GM18507 (cell line): ENCODE measurements around the gene FYB1.

Experiments used
- DNase-seq: peaks from one replicate; pipeline ENCODE4 v3.0.0; 2011; ENCODE audit warnings: low read depth; ENCODE audit not compliant: insufficient read length; ENCODE audit errors: extremely low spot score
- FAIRE-seq: peaks from 2 replicates; lab custom pipeline; 2011; peaks lifted over from hg19 to GRCh38; lab: Jason Lieb, UNC

The FYB1 gene

DNA sequence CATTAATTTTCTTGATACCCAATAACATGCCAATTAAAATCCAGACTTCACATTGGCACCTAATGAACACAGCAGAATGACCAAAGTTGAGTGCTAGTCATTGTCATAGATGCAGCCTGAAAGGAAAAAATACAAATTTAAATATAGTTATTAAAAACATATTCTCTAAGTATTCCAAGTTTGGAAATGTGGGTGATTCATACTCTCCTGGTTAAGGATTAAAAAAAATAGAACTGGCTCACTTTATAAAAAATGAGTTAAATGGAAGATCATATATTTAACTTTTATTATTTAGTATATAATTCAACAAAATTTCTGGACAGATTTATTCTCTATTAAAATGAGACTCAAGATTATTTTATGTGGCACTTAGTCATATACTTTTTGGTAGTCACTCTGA, 112.0 kb downstream of the FYB1 start:
- FAIRE-seq (no peak), DNase-seq (no peak)

- no peak for FAIRE-seq
- no peak for DNase-seq
Measured at GRCh38 chr5:39106322-39106721, 113.0 kb downstream of the FYB1 start.

DNA sequence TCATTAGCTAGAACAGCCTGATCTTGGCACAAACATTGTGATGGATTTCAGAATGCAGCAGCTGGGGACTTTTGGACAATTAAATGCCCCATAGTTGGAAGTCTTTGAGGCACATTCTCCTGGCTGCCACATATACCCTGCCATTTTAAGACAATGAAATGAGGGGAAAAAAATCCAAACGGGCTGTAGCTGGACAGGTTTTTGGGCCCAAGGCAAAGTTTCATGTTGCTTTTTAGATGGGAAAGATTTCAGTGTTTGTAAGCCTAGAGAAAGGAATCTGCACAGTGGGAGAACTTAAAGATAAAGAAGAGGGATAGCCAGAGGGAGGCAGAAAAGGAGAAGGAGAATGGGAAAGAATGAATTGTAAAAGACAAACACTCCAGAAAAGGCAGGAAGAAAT, 115.1 kb downstream of the FYB1 start:
- no peak for DNase-seq
- FAIRE-seq = no peak

DNA sequence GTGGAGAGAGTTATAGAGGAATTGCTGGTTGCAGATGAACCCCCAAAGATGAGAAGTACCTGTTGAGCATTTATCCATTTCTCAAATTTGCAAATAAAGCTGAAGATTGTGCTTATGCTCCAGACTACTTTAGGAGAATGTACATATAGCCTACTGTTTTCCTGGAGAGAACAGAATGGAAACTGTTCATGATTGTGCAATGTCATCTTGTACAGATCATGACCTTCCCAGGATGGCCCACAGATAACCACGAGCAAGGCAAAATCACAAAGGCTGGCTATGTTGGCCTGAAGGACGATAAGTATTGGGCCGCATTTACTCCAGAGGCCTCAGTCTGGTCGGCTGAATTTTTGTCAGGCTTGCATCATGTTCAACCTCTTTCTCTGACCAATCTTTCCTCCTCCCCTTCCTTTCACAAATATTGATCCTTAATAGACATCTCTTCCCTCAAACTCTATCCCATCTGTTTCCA, 116.6 kb downstream of the FYB1 start:
- no peak for DNase-seq
- no peak for FAIRE-seq

- DNase-seq (no peak), FAIRE-seq (no peak)
Measured at GRCh38 chr5:39100851-39101396, 118.4 kb downstream of the FYB1 start.

GRCh38 chr5:39100301-39100850, 119.0 kb downstream of the FYB1 start:
- FAIRE-seq (no peak), DNase-seq (no peak)

DNA sequence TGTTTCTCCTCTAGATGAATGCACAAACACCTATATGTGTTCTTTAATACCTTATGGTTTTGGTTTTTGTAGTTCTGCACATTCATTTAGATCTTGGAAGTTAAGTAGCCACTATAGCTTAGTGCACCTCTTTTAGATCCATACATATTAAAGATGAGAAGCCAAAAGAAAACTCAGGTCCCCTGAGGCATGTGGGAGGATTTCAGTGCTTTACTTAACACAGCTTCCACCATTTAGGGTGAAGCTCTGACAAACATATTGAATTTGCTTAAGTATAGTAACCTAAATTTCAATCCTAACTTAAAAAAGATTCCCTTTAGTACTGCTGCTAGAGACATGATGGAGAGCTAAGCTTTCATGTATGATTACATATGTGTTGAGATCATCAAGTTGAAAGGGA, 119.5 kb downstream of the FYB1 start:
- no peak for DNase-seq
- FAIRE-seq = no peak

DNA sequence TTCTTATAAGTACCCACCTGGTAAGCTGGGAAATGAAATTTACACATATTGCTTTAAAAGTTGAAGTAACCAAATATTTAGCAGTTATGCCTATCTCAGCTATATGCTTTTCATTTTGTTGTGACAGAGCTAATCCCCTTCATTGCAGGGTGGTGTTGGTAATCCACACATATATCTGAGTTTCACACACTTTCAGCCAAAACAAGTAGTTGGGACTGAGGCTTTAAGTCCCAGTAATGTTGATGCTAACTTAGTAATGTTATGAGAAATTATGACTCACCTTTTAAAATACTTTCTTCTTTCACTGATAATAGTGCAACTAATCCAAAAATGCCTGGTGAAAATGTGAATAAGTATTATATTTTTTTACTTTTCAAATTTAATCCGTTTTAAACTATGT, 126.0 kb downstream of the FYB1 start:
- FAIRE-seq (no peak), DNase-seq (no peak)

- FAIRE-seq = no peak
- DNase-seq = no peak
Measured at GRCh38 chr5:39092581-39093351, 126.6 kb downstream of the FYB1 start.

DNA sequence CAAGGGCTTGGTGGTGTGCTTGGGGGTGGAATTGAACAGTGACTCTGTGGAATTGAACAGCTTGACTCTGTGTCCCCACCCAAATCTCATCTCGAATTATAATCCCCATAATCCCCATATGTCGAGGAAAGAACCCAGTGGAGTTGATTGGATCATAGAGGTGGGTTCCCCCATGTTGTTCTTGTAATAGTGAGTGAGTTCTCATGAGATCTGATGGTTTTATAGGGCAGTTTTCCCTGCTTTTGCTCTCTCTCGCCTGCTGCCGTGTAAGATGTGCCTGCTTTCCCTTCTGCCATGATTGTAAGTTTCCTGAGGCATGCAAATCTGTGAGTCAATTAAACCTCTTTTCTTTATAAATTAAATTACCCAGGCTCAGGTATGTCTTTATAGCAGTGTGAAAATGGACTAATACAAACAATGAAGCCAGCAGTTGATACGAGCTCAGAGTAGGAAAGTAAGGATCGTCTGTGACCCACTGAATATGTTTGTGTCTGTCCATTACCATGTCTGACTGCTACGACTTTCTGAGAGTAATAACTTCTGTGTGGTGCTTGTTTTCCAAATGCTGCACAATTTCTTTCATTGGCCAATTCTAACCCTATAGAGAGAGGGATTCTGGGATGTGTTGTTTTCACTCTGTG, 127.3 kb downstream of the FYB1 start:
- no peak for DNase-seq

DNA sequence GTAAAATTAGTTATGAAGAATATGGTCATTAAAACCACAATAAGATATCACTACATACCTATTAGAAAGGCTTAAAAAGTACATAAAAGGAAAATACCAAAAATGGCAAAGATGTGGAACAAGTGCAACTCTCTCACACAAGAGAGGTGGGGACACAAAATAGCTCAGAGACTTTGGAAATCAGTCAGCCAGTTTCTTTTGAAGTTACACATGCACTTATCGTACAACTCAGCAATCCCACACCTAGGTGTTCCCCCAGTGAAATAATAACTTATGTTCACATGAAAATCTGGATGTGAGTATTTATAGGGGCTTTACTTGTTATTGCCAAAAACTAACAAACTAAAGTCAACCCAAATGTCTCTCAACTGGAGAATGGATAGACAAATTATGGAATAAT, 135.4 kb downstream of the FYB1 start:
- DNase-seq (no peak), FAIRE-seq (no peak)

More for the DNA sequence above, 127.3 kb downstream of the FYB1 start:
- FAIRE-seq = no peak

- DNase-seq (no peak), FAIRE-seq (no peak)
Measured at GRCh38 chr5:39082995-39083394, 136.4 kb downstream of the FYB1 start.

GRCh38 chr5:39080597-39081204, 138.7 kb downstream of the FYB1 start:
- peak; percentile 87 for FAIRE-seq
- DNase-seq = no peak

DNA sequence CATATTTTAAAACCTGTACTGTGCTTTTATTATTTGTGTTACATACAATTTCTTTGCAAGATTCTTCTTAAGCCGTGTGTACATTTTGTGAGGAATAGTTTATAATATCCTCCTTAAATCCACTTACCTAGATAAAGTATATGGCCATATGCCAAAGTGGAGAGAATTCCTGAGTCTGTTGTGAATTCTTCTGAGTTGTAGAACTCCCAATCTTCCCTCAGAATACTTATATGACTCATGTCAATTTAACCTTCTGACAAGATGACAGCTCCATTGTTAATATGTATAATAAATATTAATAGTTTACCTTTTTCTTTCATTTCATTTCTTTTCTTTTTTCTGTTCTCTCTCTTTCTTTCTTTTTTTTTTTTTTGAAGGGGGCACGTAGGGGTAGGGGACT, 139.2 kb downstream of the FYB1 start:
- FAIRE-seq = no peak
- DNase-seq = no peak

GRCh38 chr5:39079147-39079546, 140.2 kb downstream of the FYB1 start:
- DNase-seq (no peak), FAIRE-seq (no peak)

DNA sequence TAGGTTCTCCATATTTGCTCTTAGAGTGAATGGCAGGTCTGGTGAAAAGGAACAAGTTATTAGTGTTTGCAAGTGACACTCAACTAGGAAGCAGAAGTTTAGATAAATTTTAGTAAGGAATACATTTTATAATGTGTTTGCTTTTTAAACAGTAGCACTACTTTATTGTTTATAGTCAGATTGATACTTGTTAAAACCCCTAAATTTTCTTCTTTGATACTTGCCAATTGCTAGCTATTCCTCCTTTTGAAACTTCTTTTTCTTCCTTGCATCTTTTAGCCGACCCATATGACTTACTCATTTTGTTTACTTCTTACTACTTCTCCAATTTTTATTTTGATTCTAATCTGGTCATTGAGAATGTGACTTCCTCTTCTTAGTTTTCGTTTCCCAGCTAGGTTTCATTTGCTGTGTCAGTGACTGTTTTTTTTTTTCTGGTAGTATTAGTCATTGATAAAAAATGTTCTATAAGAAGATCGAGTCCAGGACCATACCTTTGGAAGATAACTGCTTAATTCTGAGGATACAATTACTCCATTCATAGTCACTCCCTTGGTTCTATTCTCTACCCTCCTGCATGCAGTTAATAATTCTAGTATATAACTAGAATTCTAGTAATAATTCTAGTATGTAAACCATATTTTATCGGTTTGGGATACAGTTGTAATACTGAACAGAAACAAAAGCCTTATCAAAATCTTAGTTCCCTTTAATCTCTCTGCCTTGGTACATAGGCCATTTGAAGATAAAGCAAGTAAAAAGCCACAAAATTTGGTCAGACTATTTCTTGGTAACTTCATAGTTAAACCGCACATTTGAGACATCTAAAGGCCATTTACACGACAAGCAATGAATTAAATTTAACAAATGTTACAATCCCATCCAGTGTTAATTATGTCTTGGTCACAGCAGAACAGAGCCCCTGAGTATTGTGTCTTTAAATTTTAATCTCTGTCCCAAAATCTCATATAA, 142.3 kb downstream of the FYB1 start:
- DNase-seq = no peak
- FAIRE-seq = peak; percentile 85

DNA sequence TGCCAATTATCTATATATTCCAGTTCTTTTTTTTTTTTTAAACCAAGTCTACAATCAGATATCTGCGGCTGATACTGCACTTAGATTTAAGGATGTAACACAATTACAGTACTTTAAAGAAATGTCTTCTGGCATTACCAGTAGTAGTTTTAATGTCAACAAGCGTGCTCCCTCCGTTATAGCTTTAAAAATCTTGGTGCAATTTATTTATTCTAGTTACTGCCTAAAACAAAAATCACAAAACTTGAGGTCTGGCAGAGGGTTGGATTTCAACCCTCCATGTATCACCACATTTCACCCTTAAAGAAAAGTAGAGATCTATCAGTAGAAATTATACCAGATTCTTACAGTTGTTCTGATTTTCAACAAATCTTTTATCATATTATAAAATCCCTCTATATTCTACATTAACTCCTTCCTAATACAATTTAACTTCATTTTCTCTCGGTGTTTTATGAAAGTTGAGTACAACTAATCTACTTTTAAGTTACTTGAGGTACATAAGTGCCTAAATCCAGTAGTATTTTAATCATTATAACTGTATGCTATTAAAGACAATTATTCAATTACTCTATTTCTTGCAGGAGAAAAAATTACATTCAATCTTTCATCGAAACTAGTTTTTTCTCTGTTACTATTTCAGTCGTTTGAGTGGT, 143.1 kb downstream of the FYB1 start:
- DNase-seq (no peak), FAIRE-seq (no peak)

DNA sequence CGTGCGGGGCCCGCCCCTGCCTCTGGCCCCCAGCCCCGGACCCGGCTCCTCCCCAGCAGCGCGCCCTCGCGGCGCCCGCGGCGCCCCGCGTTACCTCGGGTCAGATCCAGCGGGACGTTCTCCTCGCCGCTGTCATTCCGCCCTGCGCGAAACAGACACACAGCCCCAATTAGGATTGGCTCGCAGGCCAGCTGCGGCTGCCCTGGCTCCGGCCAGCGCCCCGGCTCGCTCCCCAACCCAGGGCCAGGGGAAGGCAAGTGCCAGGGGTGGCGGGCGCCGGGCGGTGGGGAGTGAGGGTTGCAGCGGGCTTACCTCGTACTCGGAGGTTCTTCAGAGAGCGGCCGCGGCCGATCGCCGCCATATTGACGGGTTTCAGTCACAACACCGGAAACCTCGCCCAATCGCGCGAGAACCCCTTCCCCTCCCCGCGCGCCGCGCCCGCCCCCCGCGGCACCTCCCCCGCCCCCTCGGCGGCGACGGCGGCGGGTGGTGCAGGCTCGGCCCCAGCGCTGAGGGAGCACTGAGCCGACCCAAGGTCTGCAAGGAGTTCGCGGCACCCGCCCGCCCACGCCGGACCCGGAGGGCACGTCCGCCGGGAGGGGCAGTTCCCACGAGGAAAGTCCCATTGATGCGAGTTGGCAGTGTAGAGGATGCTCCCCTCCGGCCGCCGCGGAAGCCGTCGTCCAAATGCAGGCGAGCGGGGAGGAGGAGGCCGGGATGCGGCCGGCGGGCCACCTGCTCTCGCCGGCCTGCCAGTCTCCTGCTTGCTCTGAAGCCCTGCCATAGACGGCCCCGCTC, 145.1 kb downstream of the FYB1 start, which contains the start of gene RICTOR:
RICTOR (minus strand) TSS at position 383 of the 798 bp plus-strand sequence; CDS start at position 361, 22 bp downstream.
- FAIRE-seq = peak; percentile 87
- peak; percentile 78 for DNase-seq
